K562 (cell line): ENCODE measurements around the gene ANKRD61. TPM values are rescaled to one million over a fixed set of nuclear protein-coding genes. Genes with fewer than 3 reads are reported as not detected.

Source experiments
- AFF4 ChIP-seq: sonication (generic); formaldehyde crosslinking; IDR thresholded peaks from 2 replicates; pipeline ENCODE4 v1.8.0; 2023; ENCODE audit warnings: mild to moderate bottlenecking, missing genetic modification reagents
- BDP1 ChIP-seq: IDR thresholded peaks from 3 replicates; pipeline ENCODE4 v1.6.1; 2011; ENCODE audit not compliant: insufficient read length, insufficient read depth
- CBFA2T2 ChIP-seq: fragments of 450-650 bp; conservative IDR thresholded peaks from 2 replicates; pipeline ENCODE4 v1.6.1; 2017; ENCODE audit warnings: mild to moderate bottlenecking
- DNMT1 ChIP-seq: fragments of 450-650 bp; IDR thresholded peaks from 2 replicates; pipeline ENCODE4 v1.6.1; 2016; ENCODE audit warnings: antibody characterized with exemption, mild to moderate bottlenecking
- E4F1 ChIP-seq: fragments of 250-450 bp; sonication (Bioruptor Pico); IDR thresholded peaks from 2 replicates; pipeline ENCODE4 v1.5.0; 2021; ENCODE audit warnings: mild to moderate bottlenecking, borderline replicate concordance
- GABPB1 ChIP-seq: sonication (generic); formaldehyde crosslinking; IDR thresholded peaks from 2 replicates; pipeline ENCODE4 v1.8.0; 2022; ENCODE audit warnings: mild to moderate bottlenecking, missing genetic modification reagents
- HDAC1 ChIP-seq, 2 experiments: fragments of 450-650 bp; IDR thresholded peaks; 2 replicates each; pipeline ENCODE4 v1.6.1; 2016 to 2017; ENCODE audit warnings: inconsistent platforms in 1 of 2, mild to moderate bottlenecking in 1 of 2, moderate library complexity in 1 of 2
- KLF10 ChIP-seq: fragments of 250-450 bp; sonication (Bioruptor Pico); IDR thresholded peaks from 2 replicates; pipeline ENCODE4 v1.6.1; 2021; ENCODE audit warnings: matching md5 sums
- LCOR ChIP-seq: sonication (generic); formaldehyde crosslinking; IDR thresholded peaks from 2 replicates; pipeline ENCODE4 v1.8.0; 2022; ENCODE audit warnings: mild to moderate bottlenecking, missing genetic modification reagents
- SNAPC5 ChIP-seq: fragments of 250-450 bp; sonication (Bioruptor Pico); IDR thresholded peaks from 2 replicates; pipeline ENCODE4 v1.8.0; 2021; ENCODE audit warnings: moderate library complexity, mild to moderate bottlenecking, inconsistent platforms
- SUPT5H ChIP-seq: fragments of 450-650 bp; IDR thresholded peaks from 2 replicates; pipeline ENCODE4 v1.6.1; 2016
- TCF3 ChIP-seq: sonication (generic); formaldehyde crosslinking; IDR thresholded peaks from 2 replicates; pipeline ENCODE4 v1.4.0; 2020; ENCODE audit warnings: mild to moderate bottlenecking, missing genetic modification reagents
- TCF7 ChIP-seq: sonication (generic); IDR thresholded peaks from 2 replicates; pipeline ENCODE4 v1.6.1; 2016; ENCODE audit warnings: antibody characterized with exemption, borderline replicate concordance
- TEAD1 ChIP-seq, 2 experiments: fragments of 450-650 bp in 1 of 2; sonication (generic) in 1 of 2; formaldehyde crosslinking; IDR thresholded peaks; 2 replicates each; pipeline versions ENCODE4 v1.4.0 to v1.8.0; 2020 to 2022; ENCODE audit warnings: mild to moderate bottlenecking in 2 of 2, missing genetic modification reagents in 1 of 2
- TEAD4 ChIP-seq, 2 experiments: sonication (generic) in 1 of 2; formaldehyde crosslinking in 1 of 2; IDR thresholded peaks; 2 replicates each; pipeline versions ENCODE4 v1.6.1 to v1.8.0; 2012 to 2022; ENCODE audit warnings: borderline replicate concordance in 1 of 2, inconsistent platforms in 1 of 2, low read length in 1 of 2, mild to moderate bottlenecking in 1 of 2, missing genetic modification reagents in 1 of 2
- TOE1 ChIP-seq, 2 experiments: fragments of 450-650 bp in 1 of 2; sonication (generic) in 1 of 2; formaldehyde crosslinking in 1 of 2; IDR thresholded peaks; 2 replicates each; pipeline versions ENCODE4 v1.7.1 to v1.8.0; 2016 to 2022; ENCODE audit warnings: borderline replicate concordance in 2 of 2, mild to moderate bottlenecking in 2 of 2, antibody characterized with exemption in 1 of 2, inconsistent platforms in 1 of 2, low read depth in 1 of 2, missing genetic modification reagents in 1 of 2, moderate library complexity in 1 of 2
- USF1 ChIP-seq: sonication (generic); formaldehyde crosslinking; IDR thresholded peaks from 2 replicates; pipeline ENCODE4 v1.9.0; 2022; ENCODE audit warnings: mild to moderate bottlenecking, missing genetic modification reagents
- ZNF589 ChIP-seq: fragments of 200-800 bp; sonication (Bioruptor generic); IDR thresholded peaks from 2 replicates; pipeline ENCODE4 v1.6.1; 2016; ENCODE audit warnings: low read depth, missing genetic modification characterization, missing compliant biosample characterization
- polyA plus RNA-seq, 8 experiments: library from polyadenylated mRNA; depleted of rRNA in 4 of 8; stranded (reverse) in 5 of 8; unstranded in 3 of 8; fragments of >200 nt; fragmentation: Nextera tagmentation in 2 of 8; fragmentation: Illumina TruSeq in 1 of 8; extraction: Ambion mirVana in 2 of 8; extraction: Trizol in 1 of 8; gene quantifications; 2 replicates each; pipeline versions ENCODE4 v1.2.1 to v1.2.3, GENCODE V29; 2011 to 2014; ENCODE audit warnings: inconsistent platforms in 1 of 8, missing spikeins in 1 of 8
- total RNA-seq, 7 experiments: library from RNA; depleted of rRNA in 6 of 7; stranded (reverse); fragments of >200 nt in 6 of 7; fragmentation: Illumina TruSeq in 2 of 7; extraction: Trizol in 2 of 7; gene quantifications; 2 replicates each; pipeline versions ENCODE4 v1.2.1 to v1.2.3, GENCODE V29; 2011 to 2021; ENCODE audit warnings: low replicate concordance in 1 of 7

The ANKRD61 gene
- total and polyA plus RNA-seq, 9 of the 15 experiments (the other 6 are each of a cell fraction or from before 2014, with no cell fraction given), result 0.08 to 0.11 (median 0.09) TPM; not detected in 5

- TF ChIP-seq E4F1 (CRISPR knock-in tag), result no peak
- TF ChIP-seq USF1 (CRISPR knock-in tag), result no peak
- peak; percentile 50; the same call in 1 of the 2 replicates for TF ChIP-seq GABPB1 (CRISPR knock-in tag)
- TF ChIP-seq TEAD1 (CRISPR knock-in tag; IDR thresholded peaks at IDR 0.05), result peak in 1 of 2 experiments; percentile 87; a peak in 3 of 4 replicates
- TF ChIP-seq TCF3 (CRISPR knock-in tag), result peak; percentile 99
- peak; percentile 83; the same call in 1 of the 2 replicates for TF ChIP-seq TCF7
- TF ChIP-seq LCOR, result peak; percentile 47
- no peak for TF ChIP-seq SNAPC5
- 0 out of 2 replicates have a peak, but pooled peaks have one; percentile 30 for TF ChIP-seq SUPT5H
- peak; percentile 99 for TF ChIP-seq TEAD4 (IDR thresholded peaks at IDR 0.05; ENCODE audit: low read length)
- TF ChIP-seq TEAD4 (CRISPR knock-in tag; IDR thresholded peaks at IDR 0.05; ENCODE audit: borderline replicate concordance), result no peak
- TF ChIP-seq CBFA2T2, result peak; percentile 99
- no peak for TF ChIP-seq BDP1
- TF ChIP-seq KLF10, result no peak
- peak; percentile 75; the same call in 1 of the 2 replicates for TF ChIP-seq DNMT1
- peak; percentile 67; the same call in 1 of the 2 replicates for TF ChIP-seq TOE1 (IDR thresholded peaks at IDR 0.05; ENCODE audit: borderline replicate concordance)
- no peak for TF ChIP-seq TOE1 (CRISPR knock-in tag; IDR thresholded peaks at IDR 0.05; ENCODE audit: borderline replicate concordance, low read depth)
- 0 out of 2 replicates have a peak, but pooled peaks have one; percentile 72 for TF ChIP-seq AFF4
- TF ChIP-seq HDAC1 (IDR thresholded peaks at IDR 0.05), result peak in 1 of 2 experiments; percentile 98; a peak in 2 of 4 replicates
- peak; percentile 96 for TF ChIP-seq ZNF589 (CRISPR knock-in tag)
Measured at GRCh38 chr7:6023974-6024435, 7.2 kb upstream of the ANKRD61 start (continued).
